HG02943 (cell line): Measurements from ENCODE around the gene NABP1.

Experiments
- ATAC-seq: cut with Tn5 transposase; IDR thresholded peaks from one replicate; pipeline ENCODE4 v1.9.1; 2021; ENCODE audit warnings: mild to moderate bottlenecking, low read depth, moderate library complexity; ENCODE audit not compliant: unreplicated experiment

The NABP1 gene

DNA sequence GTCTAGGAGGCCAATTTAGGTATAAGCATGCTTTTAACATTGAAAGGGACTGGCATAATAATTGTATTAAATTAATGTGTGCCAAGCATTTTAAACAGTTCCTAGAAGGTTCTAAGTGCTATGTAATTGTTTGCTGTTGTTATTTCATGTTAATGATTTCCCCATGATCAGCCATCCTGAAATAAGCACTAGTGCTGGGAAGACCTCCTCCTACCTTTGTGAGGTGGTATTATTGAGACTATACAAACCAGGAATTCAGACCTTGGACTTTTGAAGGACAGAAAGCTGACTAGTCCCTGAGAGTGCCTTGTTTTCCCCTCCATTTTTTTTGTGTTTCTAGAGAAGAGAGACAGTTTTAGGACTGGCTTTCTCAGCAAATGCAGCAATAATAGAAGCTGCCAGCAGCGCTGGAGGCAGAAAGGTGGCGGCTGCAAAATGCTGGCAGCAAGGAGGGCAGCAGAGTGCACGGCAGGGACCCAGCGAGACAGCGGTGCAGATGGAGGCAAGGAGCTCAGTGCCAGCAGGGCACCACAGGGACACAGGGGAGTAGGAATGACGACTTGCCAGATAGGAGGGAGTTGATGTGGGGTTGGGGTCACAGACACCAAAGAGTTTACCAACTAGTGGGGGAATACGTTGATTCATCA, 25.3 kb downstream of the NABP1 start:
- ATAC-seq = no peak

DNA sequence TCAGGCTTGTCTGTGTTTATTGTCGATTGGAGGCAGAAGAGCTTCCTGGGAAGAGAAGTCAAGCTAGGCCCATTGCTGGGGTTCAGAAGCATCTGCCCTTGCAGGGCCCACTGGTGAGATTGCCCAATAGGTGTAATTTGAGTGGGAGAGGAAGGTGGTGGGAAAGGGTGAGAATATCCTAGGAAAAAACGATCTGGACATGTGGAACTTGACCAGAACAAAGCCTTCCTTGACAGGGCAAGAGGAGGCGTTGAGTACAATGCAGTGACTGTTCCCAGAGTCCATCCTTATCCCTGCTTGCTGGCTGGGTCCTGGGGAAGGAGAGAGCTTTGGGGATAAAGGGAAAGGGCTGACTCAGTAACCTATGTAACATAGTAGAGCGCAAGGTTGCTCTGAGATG, 27.1 kb downstream of the NABP1 start:
- no peak for ATAC-seq

DNA sequence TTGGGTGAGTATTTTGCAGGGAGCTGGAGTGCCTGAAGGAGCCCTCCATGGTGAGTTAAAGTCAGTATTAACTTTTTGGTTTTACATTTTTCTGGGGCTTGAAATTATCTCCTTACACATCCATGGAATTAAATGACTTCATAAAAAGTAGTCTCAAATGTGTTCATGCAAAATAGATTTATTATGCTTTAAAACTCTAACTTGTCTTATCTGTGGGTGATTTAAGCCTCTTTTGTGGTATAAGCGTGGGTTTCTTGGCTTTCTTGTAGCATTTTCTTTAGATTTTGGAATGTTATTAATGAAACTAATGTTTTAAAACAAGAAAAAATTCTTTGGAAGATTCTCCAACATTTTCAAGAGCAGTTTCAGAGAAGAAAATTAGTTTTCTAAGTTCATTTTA, 27.8 kb downstream of the NABP1 start:
- ATAC-seq = no peak

DNA sequence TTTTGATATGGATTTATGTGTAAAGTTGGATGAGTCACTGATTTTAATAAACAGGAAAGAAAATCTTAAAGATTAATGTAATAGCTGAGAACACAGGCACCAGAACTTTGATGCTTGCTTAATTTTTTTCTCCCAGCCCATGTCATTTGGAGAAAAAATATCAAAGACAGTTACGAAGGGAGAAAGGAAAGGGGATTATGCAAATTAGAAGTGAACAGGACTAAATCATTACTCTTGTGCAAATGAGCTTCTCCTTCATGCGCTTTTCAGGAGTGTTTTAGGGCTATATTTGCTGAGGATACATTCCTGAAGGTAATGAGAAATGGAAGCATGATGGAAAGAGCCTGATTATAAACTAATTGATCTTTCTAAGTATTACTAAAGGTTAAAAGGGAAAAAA, 28.9 kb downstream of the NABP1 start:
- ATAC-seq = no peak

DNA sequence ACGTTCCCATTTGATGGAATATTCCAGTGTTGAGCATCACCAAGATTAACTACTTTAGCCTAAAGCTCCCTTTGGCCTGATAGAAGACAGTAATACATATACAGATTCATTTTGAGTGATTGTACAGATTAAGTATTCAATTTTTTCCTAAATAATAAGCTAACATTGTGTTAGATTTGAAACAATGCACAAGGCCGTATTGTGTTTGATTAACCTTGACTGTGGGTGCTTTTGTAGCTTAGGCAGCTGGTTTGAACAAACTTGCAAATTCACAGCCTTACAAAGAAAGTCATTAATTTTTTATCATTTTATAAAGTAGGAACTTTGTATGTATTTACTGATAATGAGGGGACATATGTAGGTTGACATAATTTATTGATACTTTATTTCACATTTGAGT, 29.6 kb downstream of the NABP1 start:
- no peak for ATAC-seq

DNA sequence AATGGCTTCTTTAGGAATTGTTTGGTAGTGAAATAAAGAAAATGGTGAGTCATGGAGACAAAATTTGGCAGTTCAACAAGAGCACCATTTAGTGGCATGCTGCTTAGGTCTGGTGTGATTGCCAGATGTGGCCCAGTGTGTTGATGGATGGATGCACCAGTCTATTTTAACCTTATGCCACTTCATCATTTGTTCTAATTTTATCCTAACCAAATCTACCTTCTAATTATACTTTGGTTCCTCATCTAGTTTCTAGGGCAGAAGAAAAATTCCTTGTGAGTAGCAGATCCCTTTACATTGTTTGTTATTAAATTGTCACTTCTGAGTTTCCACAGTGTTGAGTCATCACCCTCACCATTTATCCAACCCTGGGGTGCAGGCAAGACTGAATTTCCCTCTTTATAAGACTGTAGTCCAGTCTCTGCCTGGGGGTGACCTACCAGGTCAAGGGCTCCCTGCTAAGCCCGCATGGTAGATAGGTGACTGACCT, 32.5 kb downstream of the NABP1 start:
- no peak for ATAC-seq

DNA sequence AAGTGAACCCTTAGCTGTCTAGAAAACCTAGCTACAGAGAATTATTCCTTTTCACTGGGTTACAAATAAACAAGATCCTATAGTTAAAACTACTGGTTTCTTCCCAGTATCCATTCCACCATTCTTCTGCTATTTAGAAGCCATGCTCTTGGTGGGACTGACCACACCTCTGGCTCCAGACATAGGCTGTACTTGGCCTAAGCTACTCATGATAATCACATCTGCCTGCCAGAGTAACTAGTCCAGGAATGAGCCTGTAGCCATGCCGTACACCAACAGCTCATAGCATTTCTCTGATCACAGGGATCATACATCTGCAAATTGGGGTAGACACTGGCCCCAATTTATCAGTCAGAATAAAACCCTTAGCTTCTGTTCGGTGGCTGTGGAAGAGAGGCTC, 33.7 kb downstream of the NABP1 start:
- no peak for ATAC-seq

DNA sequence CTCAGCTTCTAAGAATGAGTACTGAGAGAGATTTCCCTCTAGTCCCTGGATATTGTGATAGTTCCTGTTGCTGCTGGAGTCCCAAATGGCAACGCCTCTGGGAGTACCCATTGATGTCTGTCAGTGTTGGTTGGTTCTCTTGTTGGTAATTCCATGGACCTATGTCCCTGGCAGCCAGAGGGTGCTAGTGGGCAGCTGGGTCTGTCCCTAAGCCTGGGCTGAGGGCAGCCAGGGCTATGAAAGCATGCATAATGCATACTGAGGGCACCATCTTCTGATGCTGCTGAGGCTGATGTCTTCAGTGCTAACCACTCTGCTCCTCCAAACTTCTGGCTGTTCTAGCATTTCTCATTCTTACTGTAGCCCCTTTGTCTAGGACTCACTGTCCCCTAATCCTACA, 35.9 kb downstream of the NABP1 start:
- no peak for ATAC-seq

DNA sequence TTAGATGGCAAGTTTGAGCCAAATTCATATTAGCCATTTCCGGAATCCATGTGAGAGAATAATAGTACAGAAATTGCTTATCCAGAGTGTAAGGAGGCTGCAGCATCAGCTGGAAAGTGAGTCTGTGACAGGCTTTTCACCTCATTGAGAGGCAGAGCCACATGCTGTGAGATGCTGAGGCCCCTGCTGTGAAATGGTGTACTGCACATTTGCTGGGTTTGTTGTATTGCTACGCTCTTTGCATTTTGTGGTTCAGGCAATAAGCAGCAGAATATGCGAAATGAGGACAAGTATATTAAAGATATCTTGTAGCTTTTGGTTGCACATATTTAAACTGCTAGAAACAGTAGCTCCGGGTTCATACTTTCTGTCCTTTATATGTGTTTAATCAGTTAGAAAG, 37.0 kb downstream of the NABP1 start:
- ATAC-seq = no peak

DNA sequence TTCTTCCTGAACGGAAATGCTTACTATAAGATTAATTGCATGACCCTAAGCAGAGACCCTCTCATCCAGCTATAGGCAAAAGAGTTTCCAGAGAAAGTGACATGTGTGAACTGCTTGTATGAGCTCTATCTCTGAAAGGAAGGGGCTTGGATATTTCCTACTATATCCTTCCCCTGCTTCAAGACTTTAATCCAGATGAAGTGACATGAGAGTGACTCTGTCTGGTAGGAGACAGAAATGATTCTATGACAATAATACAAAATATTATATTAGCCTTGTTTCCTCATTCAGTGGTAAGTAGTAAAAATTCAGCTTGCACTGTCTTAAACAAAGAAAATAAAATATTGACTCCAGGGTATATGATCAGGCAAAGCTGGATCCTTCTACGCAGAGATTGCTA, 37.5 kb downstream of the NABP1 start:
- no peak for ATAC-seq

DNA sequence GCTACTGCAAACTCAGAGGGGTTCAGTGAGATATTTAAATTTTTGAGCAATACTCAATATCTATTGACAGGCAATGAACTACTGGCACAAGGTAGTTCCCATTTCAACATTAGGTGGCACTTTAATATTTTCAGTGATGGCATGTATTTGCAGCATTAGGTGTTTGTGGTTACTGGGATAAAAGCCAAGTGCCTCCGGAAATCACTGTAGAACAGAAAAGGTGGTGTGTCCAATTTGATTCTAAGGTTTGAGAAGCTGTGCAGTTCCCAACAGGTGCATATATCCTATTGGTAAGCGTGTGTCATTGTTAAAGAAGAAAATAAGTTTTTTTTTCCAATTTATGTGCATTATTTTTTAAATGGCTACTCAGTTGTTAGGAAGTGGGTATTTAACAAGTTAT, 41.3 kb downstream of the NABP1 start:
- ATAC-seq = no peak

DNA sequence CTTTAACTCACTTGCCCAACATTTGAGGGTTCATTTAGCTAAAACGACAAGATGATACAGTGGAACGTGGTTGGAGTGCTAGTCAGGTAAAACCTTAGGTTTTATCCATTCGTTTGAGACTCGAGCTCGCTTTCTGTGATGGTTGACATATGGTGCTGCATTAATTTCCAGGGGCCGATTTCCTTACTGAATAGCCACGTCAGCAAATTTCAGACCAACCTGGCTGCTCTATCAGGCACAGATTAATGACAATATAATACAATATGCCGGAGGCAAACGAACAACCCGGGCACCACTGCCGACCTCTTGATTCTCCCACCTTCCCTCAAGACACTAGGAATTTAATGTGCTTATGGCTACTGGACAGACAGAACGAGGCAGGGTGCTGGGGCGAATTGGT, 42.0 kb downstream of the NABP1 start:
- ATAC-seq = no peak

DNA sequence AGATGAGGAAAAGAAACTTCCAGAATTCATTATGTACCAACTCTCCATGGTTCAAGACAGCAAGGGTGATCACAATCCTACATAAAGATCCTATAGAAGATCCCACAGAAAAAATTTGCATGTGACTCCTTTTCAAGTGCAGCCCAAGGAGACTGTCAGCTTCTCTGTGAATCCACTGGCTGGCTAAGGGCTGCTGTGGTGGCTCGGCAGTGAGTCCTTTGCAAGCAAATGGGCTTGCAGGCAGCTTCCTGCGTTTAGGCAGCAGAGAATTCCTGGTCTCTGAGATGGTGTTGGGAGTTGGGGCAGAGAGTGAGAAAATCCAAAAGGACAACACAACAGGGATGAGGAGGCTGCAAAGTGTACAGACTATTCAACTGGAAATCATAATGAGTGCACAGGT, 43.4 kb downstream of the NABP1 start:
- no peak for ATAC-seq

DNA sequence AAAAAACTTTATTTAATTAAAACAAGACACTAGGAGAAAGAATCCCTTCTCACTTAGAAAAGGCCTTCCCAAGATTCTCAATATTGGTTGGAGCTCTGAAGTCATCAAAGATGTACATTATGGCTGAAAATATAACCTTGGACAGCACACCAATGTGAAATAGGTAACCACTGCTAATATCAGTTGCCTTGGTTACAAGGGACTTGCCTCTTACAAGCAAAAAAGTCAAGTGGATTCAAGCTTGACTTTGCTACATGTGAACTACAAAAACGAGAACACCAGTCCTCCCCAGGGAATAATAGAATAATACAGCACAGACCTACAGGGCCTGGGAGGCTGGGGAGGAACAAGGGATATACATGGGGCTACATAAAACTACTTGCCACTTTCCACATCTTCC, 46.1 kb downstream of the NABP1 start:
- no peak for ATAC-seq

DNA sequence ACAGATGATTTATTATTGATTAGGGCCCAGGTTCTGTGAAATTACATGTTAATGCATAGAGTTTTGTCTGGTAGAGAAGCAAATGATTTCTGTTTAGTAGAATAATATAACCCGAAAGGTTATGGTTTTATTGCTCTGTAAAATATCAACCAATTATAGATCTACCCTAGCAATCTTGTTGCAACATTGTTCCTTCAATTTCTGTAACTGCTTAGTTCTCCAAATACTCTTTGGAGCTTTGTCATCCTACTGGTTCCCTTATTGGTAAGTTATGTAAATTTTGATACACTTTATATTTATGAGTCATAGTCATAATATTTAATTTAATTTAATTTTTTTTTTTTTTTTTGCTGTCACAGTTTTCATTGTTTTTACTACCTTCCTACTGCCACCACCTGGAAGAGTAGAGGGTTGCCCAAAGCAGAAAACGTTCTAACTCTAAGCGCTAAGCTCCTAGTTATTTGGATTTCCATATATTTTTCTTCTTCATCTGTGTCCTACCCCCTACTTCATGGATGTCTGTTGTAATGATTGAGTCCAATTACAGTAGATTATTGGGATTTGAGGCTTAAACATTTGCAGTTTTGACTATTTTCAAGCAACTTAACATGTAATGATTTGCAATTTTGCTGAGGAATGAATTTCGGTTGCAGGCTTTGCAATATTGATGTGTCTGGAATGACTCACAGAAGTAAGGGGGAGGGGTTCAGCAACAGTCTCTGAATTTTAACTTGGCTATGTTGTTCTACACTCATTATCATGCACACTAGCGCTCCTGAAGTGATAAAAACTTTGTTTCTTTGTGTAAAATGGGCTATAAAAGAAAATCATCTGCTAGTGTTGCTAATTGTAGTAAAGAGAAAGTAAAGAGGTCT, 51.1 kb downstream of the NABP1 start:
- ATAC-seq = no peak

DNA sequence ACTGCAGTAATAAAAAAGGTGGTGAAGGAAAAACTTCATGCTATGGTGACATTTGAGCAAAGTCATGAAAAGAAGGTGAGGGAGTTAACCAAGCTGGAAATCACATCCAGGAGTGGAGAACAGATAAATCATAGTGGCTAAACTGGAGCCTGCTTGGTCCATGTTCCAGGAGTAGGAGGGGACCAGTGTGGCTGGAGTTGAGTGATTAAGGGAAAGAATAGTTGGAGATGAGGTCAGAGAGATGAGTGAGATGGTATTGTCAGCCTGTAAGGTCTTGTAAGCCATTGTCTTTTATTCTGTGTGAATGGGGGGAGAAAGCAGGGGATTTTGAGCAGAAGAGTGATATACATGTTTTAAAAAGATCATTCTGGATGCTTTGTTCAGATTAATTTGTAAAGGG, 52.3 kb downstream of the NABP1 start:
- ATAC-seq = no peak
